Measurements from ENCODE around the gene SLC26A3.

The SLC26A3 gene

GRCh38 chr7:107815254-107815882, 12.3 kb upstream of the SLC26A3 start:
- ATAC-seq: peak; percentile 84
- DNase-seq: no peak

GRCh38 chr7:107813524-107813923, 10.5 kb upstream of the SLC26A3 start:
- ATAC-seq: peak; percentile 86

GRCh38 chr7:107811934-107812333, 8.9 kb upstream of the SLC26A3 start:
- no peak for ATAC-seq

More at GRCh38 chr7:107813524-107813923, 10.5 kb upstream of the SLC26A3 start:
- peak; percentile 54 for DNase-seq

GRCh38 chr7:107810626-107811025, 7.6 kb upstream of the SLC26A3 start:
- no peak for ATAC-seq
- no peak for DNase-seq

More at GRCh38 chr7:107811934-107812333, 8.9 kb upstream of the SLC26A3 start:
- no peak for DNase-seq

- no peak for ATAC-seq
- DNase-seq: no peak
Observed at GRCh38 chr7:107809179-107809578, 6.2 kb upstream of the SLC26A3 start.

- DNase-seq (no peak), ATAC-seq (no peak)
Observed at GRCh38 chr7:107799647-107800264, 3.3 kb downstream of the SLC26A3 start.

- DNase-seq (no peak), ATAC-seq (no peak)
Observed at GRCh38 chr7:107792364-107792763, 10.7 kb downstream of the SLC26A3 start.

GRCh38 chr7:107789647-107790046, 13.4 kb downstream of the SLC26A3 start:
- no peak for ATAC-seq
- DNase-seq: no peak

GRCh38 chr7:107788662-107789061, 14.4 kb downstream of the SLC26A3 start:
- ATAC-seq: no peak
- no peak for DNase-seq

GRCh38 chr7:107788216-107788615, 14.8 kb downstream of the SLC26A3 start:
- ATAC-seq (no peak), DNase-seq (no peak)

GRCh38 chr7:107785926-107786325, 17.1 kb downstream of the SLC26A3 start:
- DNase-seq: no peak
- ATAC-seq: no peak

GRCh38 chr7:107785170-107785569, 17.9 kb downstream of the SLC26A3 start:
- no peak for DNase-seq
- ATAC-seq: no peak

GRCh38 chr7:107783648-107784047, 19.4 kb downstream of the SLC26A3 start:
- no peak for ATAC-seq
- no peak for DNase-seq

GRCh38 chr7:107782374-107782773, 20.6 kb downstream of the SLC26A3 start:
- DNase-seq (no peak), ATAC-seq (no peak)

- no peak for DNase-seq
- no peak for ATAC-seq
Observed at GRCh38 chr7:107779647-107780099, 23.4 kb downstream of the SLC26A3 start.

GRCh38 chr7:107778283-107778682, 24.7 kb downstream of the SLC26A3 start:
- ATAC-seq: no peak

GRCh38 chr7:107777702-107778101, 25.3 kb downstream of the SLC26A3 start:
- no peak for DNase-seq
- no peak for ATAC-seq

More at GRCh38 chr7:107778283-107778682, 24.7 kb downstream of the SLC26A3 start:
- no peak for DNase-seq

- ATAC-seq: no peak
- DNase-seq: no peak
Observed at GRCh38 chr7:107773027-107773426, 30.0 kb downstream of the SLC26A3 start.

GRCh38 chr7:107768263-107768662, 34.8 kb downstream of the SLC26A3 start:
- peak; percentile 61 for ATAC-seq
- DNase-seq: no peak

GRCh38 chr7:107767391-107767790, 35.6 kb downstream of the SLC26A3 start:
- DNase-seq: no peak

GRCh38 chr7:107758667-107759066, 44.4 kb downstream of the SLC26A3 start:
- ATAC-seq (no peak), DNase-seq (no peak)

More at GRCh38 chr7:107767391-107767790, 35.6 kb downstream of the SLC26A3 start:
- no peak for ATAC-seq

GRCh38 chr7:107754642-107755041, 48.4 kb downstream of the SLC26A3 start:
- no peak for ATAC-seq
- DNase-seq: no peak

GRCh38 chr7:107751113-107751512, 51.9 kb downstream of the SLC26A3 start:
- ATAC-seq (no peak), DNase-seq (no peak)

- ATAC-seq (no peak), DNase-seq (no peak)
Observed at GRCh38 chr7:107746006-107746405, 57.0 kb downstream of the SLC26A3 start.
